ENCODE results near the gene SIGLEC8. TPM values are rescaled to one million over a fixed set of nuclear protein-coding genes. Genes with fewer than 3 reads are reported as not detected.

SIGLEC8 gene
- total RNA-seq, 1 donor = not detected

GRCh38 chr19:51415187-51415586 is 43.1 kb downstream of the SIGLEC8 start:
- no peaks in the 10 kb centered on the region for H3K79me2 ChIP-seq (ENCODE audit: insufficient read depth, low read length)
- TF ChIP-seq, protein P1, sequence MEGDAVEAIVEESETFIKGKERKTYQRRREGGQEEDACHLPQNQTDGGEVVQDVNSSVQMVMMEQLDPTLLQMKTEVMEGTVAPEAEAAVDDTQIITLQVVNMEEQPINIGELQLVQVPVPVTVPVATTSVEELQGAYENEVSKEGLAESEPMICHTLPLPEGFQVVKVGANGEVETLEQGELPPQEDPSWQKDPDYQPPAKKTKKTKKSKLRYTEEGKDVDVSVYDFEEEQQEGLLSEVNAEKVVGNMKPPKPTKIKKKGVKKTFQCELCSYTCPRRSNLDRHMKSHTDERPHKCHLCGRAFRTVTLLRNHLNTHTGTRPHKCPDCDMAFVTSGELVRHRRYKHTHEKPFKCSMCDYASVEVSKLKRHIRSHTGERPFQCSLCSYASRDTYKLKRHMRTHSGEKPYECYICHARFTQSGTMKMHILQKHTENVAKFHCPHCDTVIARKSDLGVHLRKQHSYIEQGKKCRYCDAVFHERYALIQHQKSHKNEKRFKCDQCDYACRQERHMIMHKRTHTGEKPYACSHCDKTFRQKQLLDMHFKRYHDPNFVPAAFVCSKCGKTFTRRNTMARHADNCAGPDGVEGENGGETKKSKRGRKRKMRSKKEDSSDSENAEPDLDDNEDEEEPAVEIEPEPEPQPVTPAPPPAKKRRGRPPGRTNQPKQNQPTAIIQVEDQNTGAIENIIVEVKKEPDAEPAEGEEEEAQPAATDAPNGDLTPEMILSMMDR (IDR thresholded peaks at IDR 0.05; ENCODE audit: extremely low read depth, low read depth, low read length) = no peak
- H4K20me1 ChIP-seq (ENCODE audit: insufficient read depth, low read length) = no peaks in the 10 kb centered on the region
- no peaks in the 10 kb centered on the region for H3K27me3 ChIP-seq (ENCODE audit: insufficient read depth, low read length)
- H3K27ac ChIP-seq (ENCODE audit: low read depth, low read length) = no peak overlapping the region
- no peaks in the 10 kb centered on the region for H3K36me3 ChIP-seq (ENCODE audit: insufficient read depth, low read length)
- H3K9me3 ChIP-seq (ENCODE audit: low read depth, low read length) = no peaks in the 10 kb centered on the region
- no peak for DNase-seq (ENCODE audit: insufficient read length, low spot score, missing footprints)
- H3K4me2 ChIP-seq (ENCODE audit: insufficient read depth, low read length) = no peak overlapping the region
- no peak overlapping the region for H3K4me3 ChIP-seq (ENCODE audit: insufficient read depth, low read length)
- no peaks in the 10 kb centered on the region for H3K4me1 ChIP-seq (ENCODE audit: insufficient read depth, low read length)
- no peak overlapping the region for H2AFZ ChIP-seq (ENCODE audit: low read length)

DNA sequence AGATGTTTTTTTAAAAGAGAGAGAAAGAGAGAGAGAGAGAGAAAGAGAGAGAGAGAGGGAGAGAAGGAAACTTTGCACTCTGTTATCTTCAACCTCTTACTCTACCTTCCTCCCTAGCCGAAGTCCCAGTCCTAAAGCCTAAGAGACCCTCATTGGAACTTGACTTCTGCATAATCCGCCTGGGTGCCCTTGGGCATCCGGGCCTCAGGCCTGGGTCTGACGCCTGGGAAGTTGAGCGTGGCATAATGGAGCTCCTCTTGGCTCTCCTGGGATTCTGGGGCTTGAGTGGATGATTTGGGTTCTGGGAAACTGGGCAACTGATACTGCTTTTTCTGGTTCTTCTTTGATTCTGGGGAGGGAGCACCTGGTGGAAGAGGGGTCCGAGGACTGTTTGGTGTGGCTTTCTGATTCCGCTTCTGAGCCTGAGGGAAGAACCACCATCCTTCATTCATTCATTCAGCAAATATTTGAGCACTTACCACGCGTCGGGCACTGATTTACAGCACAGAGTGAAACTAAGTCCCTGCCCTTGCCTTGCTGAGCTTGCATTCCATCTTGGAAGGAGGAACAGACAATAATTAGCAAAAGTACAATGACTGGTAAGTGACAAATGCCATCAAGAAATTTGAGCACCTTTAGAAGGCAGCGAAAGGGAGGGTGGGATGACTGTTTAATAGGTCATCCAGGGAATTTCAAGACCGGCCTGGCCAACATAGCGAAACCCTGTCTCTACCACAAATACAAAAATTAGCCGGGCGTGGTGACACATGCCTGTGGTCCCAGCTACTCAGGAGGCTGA is 47.1 kb downstream of the SIGLEC8 start:
- Histone ChIP-seq H3K79me2 (ENCODE audit: insufficient read depth, low read length) (no peaks in the 10 kb centered on the region), H4K20me1 (ENCODE audit: insufficient read depth, low read length) (no peaks in the 10 kb centered on the region), H3K27ac (ENCODE audit: low read depth, low read length) (no peak overlapping the region), H3K36me3 (ENCODE audit: insufficient read depth, low read length) (no peaks in the 10 kb centered on the region), H2AFZ (ENCODE audit: low read length) (no peak overlapping the region), H3K4me1 (ENCODE audit: insufficient read depth, low read length) (no peaks in the 10 kb centered on the region), H3K4me2 (ENCODE audit: insufficient read depth, low read length) (no peak overlapping the region), H3K9me3 (ENCODE audit: low read depth, low read length) (no peaks in the 10 kb centered on the region), H3K4me3 (ENCODE audit: insufficient read depth, low read length) (no peak overlapping the region), H3K27me3 (ENCODE audit: insufficient read depth, low read length) (no peaks in the 10 kb centered on the region)
- DNase-seq (ENCODE audit: insufficient read length, low spot score, missing footprints) = no peak
- TF ChIP-seq, protein P1 (IDR thresholded peaks at IDR 0.05; ENCODE audit: extremely low read depth, low read depth, low read length) = no peak

DNA sequence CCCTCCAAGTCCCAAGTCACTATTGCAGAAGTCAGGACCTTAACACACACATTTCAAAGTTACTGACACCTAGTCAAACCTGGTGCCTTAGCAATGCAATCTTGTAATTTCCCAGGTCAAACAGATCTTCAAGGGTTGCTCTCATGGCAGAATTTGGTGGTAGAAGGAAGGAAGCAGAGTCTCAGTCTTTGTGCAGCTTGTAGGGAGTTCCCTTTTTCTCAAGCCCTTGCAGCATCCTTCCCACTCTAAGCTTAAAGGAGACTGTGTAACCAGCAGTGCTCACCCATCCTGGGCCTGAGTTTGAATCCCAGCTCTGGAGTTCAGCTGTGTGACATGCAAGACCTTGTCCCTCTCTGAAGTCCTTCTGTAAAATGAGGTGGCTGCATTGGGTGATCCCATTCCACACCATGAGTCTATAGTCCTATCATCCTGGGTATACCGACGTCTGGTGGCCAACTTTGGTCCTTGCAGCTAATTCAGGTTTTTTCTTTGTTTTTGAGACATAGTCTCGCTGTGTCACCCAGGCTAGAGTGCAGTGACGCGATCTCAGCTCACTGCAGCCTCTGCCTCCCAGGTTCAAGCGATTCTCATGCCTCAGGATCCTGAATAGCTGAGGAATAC is 50.6 kb downstream of the SIGLEC8 start:
- TF ChIP-seq, protein P1 (IDR thresholded peaks at IDR 0.05; ENCODE audit: extremely low read depth, low read depth, low read length) = peak; percentile 60
- Histone ChIP-seq H3K9me3 (ENCODE audit: low read depth, low read length) (no peaks in the 10 kb centered on the region), H3K4me2 (ENCODE audit: insufficient read depth, low read length) (no peak overlapping the region), H3K79me2 (ENCODE audit: insufficient read depth, low read length) (no peaks in the 10 kb centered on the region), H4K20me1 (ENCODE audit: insufficient read depth, low read length) (no peaks in the 10 kb centered on the region), H3K4me1 (ENCODE audit: insufficient read depth, low read length) (no peaks in the 10 kb centered on the region), H3K27ac (ENCODE audit: low read depth, low read length) (no peak overlapping the region), H2AFZ (ENCODE audit: low read length) (no peak overlapping the region), H3K36me3 (ENCODE audit: insufficient read depth, low read length) (no peaks in the 10 kb centered on the region), H3K27me3 (ENCODE audit: insufficient read depth, low read length) (no peaks in the 10 kb centered on the region), H3K4me3 (ENCODE audit: insufficient read depth, low read length) (no peak overlapping the region)
- DNase-seq (ENCODE audit: insufficient read length, low spot score, missing footprints) = peak; percentile 90

DNA sequence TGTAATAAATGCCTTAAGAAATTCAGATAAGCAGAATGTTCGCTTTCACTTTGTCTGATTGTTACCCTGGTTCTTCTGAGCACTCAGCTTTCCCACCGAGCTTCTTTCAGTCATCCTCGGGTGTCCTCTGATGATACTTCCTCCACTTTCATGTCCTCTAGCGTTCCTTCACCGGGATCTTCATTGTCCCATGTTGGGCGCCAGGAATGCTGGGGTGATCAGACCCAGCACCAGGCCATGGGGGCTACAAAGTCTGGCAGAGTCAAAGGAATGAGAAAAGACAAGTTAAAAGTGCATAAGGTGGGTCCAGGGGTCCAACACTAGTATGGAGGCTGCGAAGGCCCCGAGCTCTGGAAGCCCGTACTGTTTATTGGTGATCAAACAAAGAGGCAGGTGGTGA is 56.1 kb downstream of the SIGLEC8 start:
- no peaks in the 10 kb centered on the region for H3K79me2 ChIP-seq (ENCODE audit: insufficient read depth, low read length)
- TF ChIP-seq, protein P1 (IDR thresholded peaks at IDR 0.05; ENCODE audit: extremely low read depth, low read depth, low read length) = no peak
- H3K4me1 ChIP-seq (ENCODE audit: insufficient read depth, low read length) = no peaks in the 10 kb centered on the region
- H3K4me2 ChIP-seq (ENCODE audit: insufficient read depth, low read length) = no peak overlapping the region
- H4K20me1 ChIP-seq (ENCODE audit: insufficient read depth, low read length) = no peaks in the 10 kb centered on the region
- H3K27ac ChIP-seq (ENCODE audit: low read depth, low read length) = no peak overlapping the region
- no peak overlapping the region for H2AFZ ChIP-seq (ENCODE audit: low read length)
- no peaks in the 10 kb centered on the region for H3K36me3 ChIP-seq (ENCODE audit: insufficient read depth, low read length)
- H3K27me3 ChIP-seq (ENCODE audit: insufficient read depth, low read length) = no peaks in the 10 kb centered on the region
- H3K4me3 ChIP-seq (ENCODE audit: insufficient read depth, low read length) = no peak overlapping the region
- DNase-seq (ENCODE audit: insufficient read length, low spot score, missing footprints) = no peak
- no peaks in the 10 kb centered on the region for H3K9me3 ChIP-seq (ENCODE audit: low read depth, low read length)

Data from osteoblast (primary cell).